NCI-H748 (cell line): ENCODE results near the gene LRAT.

ENCODE experiments used
- DNase-seq: peaks from one replicate; lab custom pipeline; 2025; ENCODE audit not compliant: unreplicated experiment; lab: John Stamatoyannopoulos, UW

The LRAT gene

DNA sequence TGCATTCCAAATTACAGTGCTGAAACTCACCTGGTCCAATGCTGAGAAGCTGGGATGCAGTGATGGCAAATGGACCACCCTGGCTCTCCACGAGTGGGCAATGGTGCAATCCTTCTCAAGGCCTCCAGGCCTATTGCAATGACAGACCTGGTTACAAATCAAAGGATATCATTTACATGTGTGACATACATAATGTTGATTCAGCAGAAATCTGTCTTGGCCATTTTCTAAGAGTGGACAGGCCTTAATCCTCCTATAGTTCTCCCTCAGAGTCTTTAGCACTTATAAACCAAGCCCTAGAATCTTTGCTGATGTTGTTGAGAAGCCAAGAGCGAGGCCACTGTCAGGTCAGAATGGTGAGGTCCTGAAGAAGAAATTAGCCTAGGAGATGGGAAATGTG is 17.1 kb downstream of the LRAT start:
- no peak for DNase-seq

DNA sequence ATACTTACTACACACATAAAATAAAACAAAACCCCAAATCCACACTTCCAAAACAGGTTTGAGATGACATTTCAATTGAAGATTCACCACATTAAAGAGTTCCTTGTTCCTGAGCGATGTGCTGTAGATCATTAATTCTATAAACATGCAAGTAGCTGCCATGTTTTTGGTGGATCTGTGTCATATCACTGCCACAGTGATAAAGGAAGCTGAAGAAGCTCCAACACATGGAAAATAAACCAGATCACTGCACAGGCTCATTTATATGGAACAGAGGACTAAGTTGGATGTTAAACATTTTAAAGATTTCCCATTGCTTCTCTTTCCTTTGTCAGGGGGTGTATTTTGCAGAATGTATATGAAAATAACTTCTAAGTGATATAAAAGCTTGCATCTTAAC is 34.5 kb downstream of the LRAT start:
- DNase-seq, result no peak

DNA sequence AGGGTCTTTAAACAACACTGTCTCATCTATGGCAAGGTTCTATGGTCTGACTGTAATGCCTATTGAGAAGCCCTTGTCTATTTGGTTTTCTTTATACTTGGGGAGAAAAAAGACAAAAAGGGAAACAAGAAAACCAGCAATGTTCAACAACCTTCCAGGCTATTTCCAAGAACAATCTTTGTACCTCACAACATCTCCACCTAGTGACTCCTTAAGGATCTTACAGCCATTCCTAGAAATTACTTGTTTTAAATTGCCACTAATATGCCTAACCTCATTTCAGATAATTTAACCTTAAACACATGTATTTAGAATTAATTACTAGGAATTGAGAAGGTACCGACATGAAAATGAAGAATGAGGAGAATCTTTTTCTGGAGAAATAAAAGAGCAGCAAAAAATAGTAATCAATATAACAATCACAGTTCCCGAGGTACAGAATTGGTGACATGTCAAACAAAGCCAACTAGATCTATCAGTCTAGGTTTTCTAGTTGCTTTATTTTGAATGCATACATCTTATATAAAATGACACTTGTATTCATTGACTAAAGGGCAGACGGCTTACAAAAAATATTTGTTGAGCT is 35.7 kb downstream of the LRAT start:
- DNase-seq, result peak; percentile 4

GRCh38 chr4:154781126-154781982 is 37.6 kb downstream of the LRAT start, which contains the start of gene RBM46:
TSS of gene RBM46 (plus strand) at chr4:154781272. CDS start at chr4:154796753, 15,481 bp downstream.
- DNase-seq, result no peak

DNA sequence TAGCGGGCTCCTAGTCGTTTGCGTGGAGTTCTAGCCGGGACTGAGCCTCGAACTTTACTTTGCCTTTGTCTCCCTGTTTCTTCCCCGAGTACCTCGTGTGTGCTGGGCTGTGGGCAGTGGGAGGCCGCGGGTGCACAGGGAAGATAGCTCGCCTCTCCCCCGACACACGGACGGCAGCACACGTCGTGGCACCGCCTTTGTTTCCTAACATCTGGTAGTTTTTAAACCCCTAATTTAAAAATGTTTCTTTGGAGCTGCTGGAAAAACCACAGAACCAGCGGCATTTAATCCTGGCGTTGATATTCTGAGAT is 38.1 kb downstream of the LRAT start:
- DNase-seq, result no peak
